Right lobe of liver (tissue), 6 donors: ENCODE measurements around the gene TSC22D3. TPM values are rescaled to one million over a fixed set of nuclear protein-coding genes. Genes with fewer than 3 reads are reported as not detected.

Experiments
- ATAC-seq, 4 donors: fragments of 200-7000 bp; cut with Tn5 transposase; one replicate each; pipeline ENCODE4 v1.9.1; 2020; ENCODE audit warnings: mild to moderate bottlenecking in 4 of 4, moderate library complexity in 4 of 4
- DNase-seq, 3 donors: peaks; one replicate each; pipeline ENCODE4 v3.0.0-alpha.2; 2020
- H3K27ac ChIP-seq, 3 donors: fragments of 200-600 bp; one replicate each; pipeline ENCODE4 v1.8.0; 2022
- H3K27me3 ChIP-seq, 2 donors: fragments of 200-600 bp; one replicate each; pipeline ENCODE4 v1.8.0; 2022
- H3K36me3 ChIP-seq, 4 donors: fragments of 200-600 bp; sonication (generic) in 1 of 4; one replicate each; pipeline versions ENCODE4 v1.5.1 to v1.8.0; 2017 to 2022; ENCODE audit warnings: control low read depth in 1 of 4
- H3K4me1 ChIP-seq, 4 donors: fragments of 200-600 bp; sonication (generic) in 1 of 4; one replicate each; pipeline versions ENCODE4 v1.5.1 to v1.8.0; 2017 to 2022; ENCODE audit warnings: control low read depth in 1 of 4
- H3K4me3 ChIP-seq, 3 donors: fragments of 200-600 bp; one replicate each; pipeline ENCODE4 v1.8.0; 2022
- H3K9me3 ChIP-seq, 4 donors: fragments of 200-600 bp; sonication (generic) in 1 of 4; one replicate each; pipeline versions ENCODE4 v1.5.1 to v1.8.0; 2017 to 2022; ENCODE audit warnings: control low read depth in 1 of 4
- POLR2A ChIP-seq: fragments of 450-650 bp; IDR thresholded peaks from one replicate; pipeline ENCODE4 v1.6.1; 2017; ENCODE audit warnings: antibody characterized with exemption, mild to moderate bottlenecking
- WGBS: methylation state at CpG from one replicate; pipeline ENCODE4 v1.1.6; 2018; ENCODE audit warnings: low coverage, low lambda C conversion rate; ENCODE audit not compliant: insufficient coverage; ENCODE audit errors: missing lambda C conversion rate; 5-methylcytosine and 5-hydroxymethylcytosine counted together
- intact Hi-C, 2 donors: fragments of 100-400 bp; cut with DNase I; formaldehyde crosslinking; loops; one replicate each; pipeline versions ENCODE4 v1.11.2 to v1.14.1; 2022
- total RNA-seq, 6 experiments: library from RNA; depleted of rRNA in 2 of 6; stranded (reverse); fragments of >200 nt in 2 of 6; fragmentation: NEBNext Ultra II Directional in 3 of 6; extraction: Animal tissue kit (Norgen Biotek cat#: 25700) in 3 of 6; gene quantifications; one replicate each; pipeline versions ENCODE4 v1.1.0 to v1.2.4, GENCODE V29; 2016 to 2023
- TF ChIP-seq, protein P1 (sequence below), 4 donors: fragments of 200-600 bp in 3 of 4; fragments of 450-650 bp in 1 of 4; IDR thresholded peaks; one replicate each; pipeline versions ENCODE4 v1.5.1 to v1.8.0; 2016 to 2022; ENCODE audit warnings: antibody characterized with exemption in 4 of 4, mild to moderate bottlenecking in 2 of 4
- donor health status: DM: no; HTN: yes; CAD: no.
- donor health status: DM: no; HTN: no; CAD: no.
- donor health status: DM: no; HTN: no; CAD: no.
- donor health status: DM: no; HTN: yes; CAD: no.
- donor health status: DM: no; HTN: yes; CAD: no.

TSC22D3 gene
- total RNA-seq, 6 experiments from 2014 or later: 7.4 to 118 (median 60.3) TPM

DNA sequence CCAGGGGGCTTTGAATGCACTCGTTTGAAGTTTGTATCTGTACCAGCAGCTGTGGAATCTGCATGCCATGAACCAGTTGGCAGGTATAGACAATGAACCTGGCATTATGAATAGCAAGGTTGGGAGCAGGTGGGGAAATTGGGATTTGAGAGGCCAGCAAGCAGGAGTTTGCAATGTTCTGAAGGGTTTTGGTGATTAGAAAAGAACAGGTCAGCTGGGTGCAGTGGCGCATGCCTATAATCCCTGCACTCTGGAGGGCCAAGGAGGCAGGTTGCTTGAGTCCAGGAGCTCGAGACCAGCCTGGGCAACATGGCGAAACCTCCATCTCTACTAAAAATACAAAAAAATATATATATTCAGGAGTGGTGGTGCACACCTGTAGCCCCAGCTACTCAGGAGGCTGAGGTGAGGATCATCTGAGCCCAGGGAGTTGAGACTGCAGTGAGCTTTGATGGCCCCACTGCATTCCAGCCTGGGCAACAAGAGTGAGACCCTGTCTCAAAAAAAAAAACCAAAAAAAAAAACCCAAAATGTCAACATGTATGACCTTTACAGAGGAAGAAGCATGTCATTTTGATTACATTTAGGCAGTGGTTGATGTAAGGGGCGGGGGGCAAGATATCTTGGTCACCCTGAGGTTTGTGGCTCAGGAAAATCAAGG lies 63.9 kb downstream of the TSC22D3 start:
- Histone ChIP-seq H3K4me1 (no peaks in the 10 kb centered on the region), H3K9me3 (no peaks in the 10 kb centered on the region), H3K4me3 (no peak overlapping the region), H3K27ac (peak overlapping the region in 2 of 3 donors; percentile 5 to 35), H3K36me3 (peaks cover 0 to 11% (median 0%) of the 10 kb centered on the region in 4 donors), H3K27me3 (no peaks in the 10 kb centered on the region)
- TF ChIP-seq POLR2A: no peak
- TF ChIP-seq, protein P1, sequence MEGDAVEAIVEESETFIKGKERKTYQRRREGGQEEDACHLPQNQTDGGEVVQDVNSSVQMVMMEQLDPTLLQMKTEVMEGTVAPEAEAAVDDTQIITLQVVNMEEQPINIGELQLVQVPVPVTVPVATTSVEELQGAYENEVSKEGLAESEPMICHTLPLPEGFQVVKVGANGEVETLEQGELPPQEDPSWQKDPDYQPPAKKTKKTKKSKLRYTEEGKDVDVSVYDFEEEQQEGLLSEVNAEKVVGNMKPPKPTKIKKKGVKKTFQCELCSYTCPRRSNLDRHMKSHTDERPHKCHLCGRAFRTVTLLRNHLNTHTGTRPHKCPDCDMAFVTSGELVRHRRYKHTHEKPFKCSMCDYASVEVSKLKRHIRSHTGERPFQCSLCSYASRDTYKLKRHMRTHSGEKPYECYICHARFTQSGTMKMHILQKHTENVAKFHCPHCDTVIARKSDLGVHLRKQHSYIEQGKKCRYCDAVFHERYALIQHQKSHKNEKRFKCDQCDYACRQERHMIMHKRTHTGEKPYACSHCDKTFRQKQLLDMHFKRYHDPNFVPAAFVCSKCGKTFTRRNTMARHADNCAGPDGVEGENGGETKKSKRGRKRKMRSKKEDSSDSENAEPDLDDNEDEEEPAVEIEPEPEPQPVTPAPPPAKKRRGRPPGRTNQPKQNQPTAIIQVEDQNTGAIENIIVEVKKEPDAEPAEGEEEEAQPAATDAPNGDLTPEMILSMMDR (IDR thresholded peaks at IDR 0.05): no peak
- intact Hi-C loops: loop anchor here in 1 of 2 donors (10.0 kb wide), 1 partner anchor 63 kb away; the partner anchor contains the start of genes NCBP2L and TSC22D3
- WGBS: 67% methylated on average over 5 of the region's 5 CpGs
- ATAC-seq (no peak), DNase-seq (peak in 1 of 3 donors; percentile 15)

DNA sequence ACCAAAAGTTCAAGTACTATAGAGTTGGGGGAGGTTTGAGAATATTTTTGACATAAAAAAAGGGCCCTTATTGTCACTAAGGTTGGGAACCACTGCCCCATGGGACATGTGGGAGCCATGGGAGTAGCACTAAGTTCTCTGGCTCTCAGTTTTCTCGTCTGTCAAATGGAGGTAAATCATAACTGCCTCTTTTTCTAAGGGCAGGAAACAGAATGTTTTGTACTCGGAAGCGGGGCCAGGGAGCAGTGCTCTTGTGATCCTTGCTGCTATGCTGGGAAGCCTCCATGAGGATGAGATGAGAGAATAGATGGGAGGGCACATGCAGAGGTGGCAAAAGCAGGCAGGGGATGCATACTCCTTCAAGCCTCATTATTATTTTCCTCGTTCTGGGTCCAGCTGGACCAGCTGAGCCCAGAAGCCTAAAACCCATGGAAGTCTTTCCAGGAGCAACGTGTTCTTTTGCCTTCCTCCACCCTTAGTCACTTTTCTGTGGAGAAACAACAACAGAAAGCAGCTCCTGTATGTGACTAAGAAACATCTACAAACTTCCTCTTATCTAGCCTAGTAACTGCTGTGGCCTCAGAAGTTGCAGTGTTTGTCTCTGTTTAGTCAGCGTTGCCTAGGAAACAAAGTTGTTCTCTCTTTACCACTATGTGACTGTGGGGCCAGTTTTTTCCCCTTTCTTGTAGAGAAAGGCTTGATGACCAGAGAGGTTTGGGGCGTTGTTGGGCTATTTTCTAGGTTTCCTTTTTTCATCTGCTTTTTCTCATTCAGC lies 64.8 kb downstream of the TSC22D3 start:
- no peaks in the 10 kb centered on the region for H3K9me3 ChIP-seq
- H3K4me3 ChIP-seq: no peak overlapping the region
- no peaks in the 10 kb centered on the region for H3K27me3 ChIP-seq
- peak overlapping the region; percentile 35 to 48 (median 40) for H3K27ac ChIP-seq
- intact Hi-C loops: loop anchor here in 1 of 2 donors (10.0 kb wide), 1 partner anchor 64 kb away; the partner anchor contains the start of genes NCBP2L and TSC22D3
- WGBS: 34% methylated on average over 6 of the region's 7 CpGs
- ATAC-seq (peak; percentile 33 to 73 (median 62)), DNase-seq (no peak)
- TF ChIP-seq POLR2A: no peak
- TF ChIP-seq, protein P1 (IDR thresholded peaks at IDR 0.05): no peak
- H3K4me1 ChIP-seq: no peaks in the 10 kb centered on the region
- peaks cover 0 to 11% (median 0%) of the 10 kb centered on the region in 4 donors for H3K36me3 ChIP-seq

- WGBS: 66% methylated on average over 6 of the region's 6 CpGs
- no peak for ATAC-seq
- TF ChIP-seq POLR2A: no peak
- TF ChIP-seq, protein P1 (IDR thresholded peaks at IDR 0.05): no peak
Measured at GRCh38 chrX:107709266-107709806, 66.3 kb downstream of the TSC22D3 start.

DNA sequence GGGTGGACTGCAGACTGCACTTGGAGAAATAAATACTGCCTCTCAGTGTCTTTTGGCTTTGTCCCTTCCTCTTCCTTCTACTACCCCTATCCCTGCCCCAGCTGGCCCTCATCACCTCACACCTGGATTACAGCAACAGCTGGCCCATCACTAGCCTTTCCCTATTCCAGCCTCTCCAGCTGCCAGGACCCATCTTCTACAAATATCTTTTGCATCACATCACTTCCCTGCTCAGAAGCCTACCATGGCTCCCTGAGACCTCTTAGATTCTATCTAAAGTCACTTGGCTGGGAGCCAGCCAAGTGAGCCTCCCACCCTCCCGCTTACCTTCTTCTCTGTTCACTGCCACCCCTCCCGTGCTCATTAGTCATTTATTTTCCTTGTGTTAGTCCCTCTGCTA lies 66.8 kb downstream of the TSC22D3 start:
- TF ChIP-seq, protein P1 (IDR thresholded peaks at IDR 0.05): no peak
- TF ChIP-seq POLR2A: no peak
- ATAC-seq (no peak), DNase-seq (no peak)
- no peaks in the 10 kb centered on the region for H3K27me3 ChIP-seq
- intact Hi-C loops: no loop called here
- H3K27ac ChIP-seq: no peak overlapping the region
- no peak overlapping the region for H3K4me3 ChIP-seq
- peaks cover 0 to 3% (median 0%) of the 10 kb centered on the region in 4 donors for H3K36me3 ChIP-seq
- WGBS: 69% methylated on average over 2 of the region's 2 CpGs
- H3K4me1 ChIP-seq: no peaks in the 10 kb centered on the region
- no peaks in the 10 kb centered on the region for H3K9me3 ChIP-seq

More at GRCh38 chrX:107709266-107709806, 66.3 kb downstream of the TSC22D3 start:
- no peak overlapping the region for H3K4me3 ChIP-seq
- no peak overlapping the region for H3K27ac ChIP-seq
- intact Hi-C loops: no loop called here
- no peaks in the 10 kb centered on the region for H3K9me3 ChIP-seq
- peaks cover 0 to 8% (median 0%) of the 10 kb centered on the region in 4 donors for H3K36me3 ChIP-seq
- no peak for DNase-seq
- no peaks in the 10 kb centered on the region for H3K27me3 ChIP-seq
- H3K4me1 ChIP-seq: no peaks in the 10 kb centered on the region
